Sigmoid colon (tissue), 7 donors: ENCODE results near the gene SLC17A6. TPM values are rescaled to one million over a fixed set of nuclear protein-coding genes. Genes with fewer than 3 reads are reported as not detected.
A peak's percentile ranks its signal among the peaks of the same experiment; 100 is the strongest.

Experiments
- DNase-seq: peaks from one replicate; pipeline ENCODE4 v3.0.0-alpha.2; 2019
- H3K27ac ChIP-seq, 4 donors: fragments of 200-600 bp; sonication (generic); one replicate each; pipeline ENCODE4 v1.5.1; 2016 to 2019; ENCODE audit warnings: mild to moderate bottlenecking in 1 of 4
- H3K27me3 ChIP-seq, 3 donors: fragments of 200-600 bp; sonication (generic); one replicate each; pipeline ENCODE4 v1.5.1; 2019; ENCODE audit warnings: mild to moderate bottlenecking in 1 of 3
- H3K36me3 ChIP-seq, 4 donors: fragments of 200-600 bp; sonication (generic); one replicate each; pipeline ENCODE4 v1.5.1; 2016 to 2019
- H3K4me1 ChIP-seq, 4 donors: fragments of 200-600 bp; sonication (generic); one replicate each; pipeline ENCODE4 v1.5.1; 2017 to 2019
- H3K4me3 ChIP-seq, 4 donors: fragments of 200-600 bp; sonication (generic); one replicate each; pipeline ENCODE4 v1.5.1; 2017 to 2019; ENCODE audit warnings: mild to moderate bottlenecking in 2 of 4, moderate library complexity in 1 of 4
- H3K9me3 ChIP-seq, 4 donors: fragments of 200-600 bp in 3 of 4; sonication (generic) in 3 of 4; one replicate each; pipeline versions ENCODE4 v1.5.1 to v1.6.1; 2013 to 2019
- CTCF ChIP-seq, 4 experiments: fragments of 450-650 bp in 3 of 4; fragments of 200-600 bp in 1 of 4; IDR thresholded peaks; one replicate each; pipeline ENCODE4 v1.5.1; 2016 to 2019; ENCODE audit warnings: antibody characterized with exemption in 4 of 4, mild to moderate bottlenecking in 3 of 4, moderate library complexity in 2 of 4
- EP300 ChIP-seq, 4 donors: sonication (generic); formaldehyde crosslinking; IDR thresholded peaks; one replicate each; pipeline ENCODE4 v1.6.1; 2017; ENCODE audit warnings: antibody characterized with exemption in 4 of 4
- POLR2A ChIP-seq, 2 donors: fragments of 450-650 bp; IDR thresholded peaks; one replicate each; pipeline ENCODE4 v1.6.1; 2016; ENCODE audit warnings: antibody characterized with exemption in 2 of 2, mild to moderate bottlenecking in 2 of 2, moderate library complexity in 2 of 2
- POLR2AphosphoS5 ChIP-seq, 4 donors: sonication (generic); formaldehyde crosslinking; IDR thresholded peaks; one replicate each; pipeline ENCODE4 v1.6.1; 2017; ENCODE audit warnings: antibody characterized with exemption in 4 of 4
- WGBS, 2 donors: extraction: QIAGEN DNeasy Blood & Tissue Kit; methylation state at CpG; one replicate each; pipeline ENCODE4 v1.1.7; 2013; 5-methylcytosine and 5-hydroxymethylcytosine counted together
- intact Hi-C: fragments of 100-400 bp; cut with DNase I; formaldehyde crosslinking; loops from one replicate; pipeline ENCODE4 v1.15.1; 2023
- polyA plus RNA-seq, 3 donors: library from polyadenylated mRNA; stranded (reverse); fragments of 200-250 nt; gene quantifications; one replicate each; pipeline ENCODE4 v1.2.3, GENCODE V29; 2013
- total RNA-seq, 4 donors: library from RNA; depleted of rRNA; stranded (reverse); fragments of >200 nt; gene quantifications; one replicate each; pipeline ENCODE4 v1.1.0, GENCODE V29; 2016
- donor health status: healthy with polysubstance abuse.
- donor health status: Bipolar disorder and iron deficiency.
- donor health status: healthy.

Gene SLC17A6
- total RNA-seq (not detected), polyA plus RNA-seq (not detected)

DNA sequence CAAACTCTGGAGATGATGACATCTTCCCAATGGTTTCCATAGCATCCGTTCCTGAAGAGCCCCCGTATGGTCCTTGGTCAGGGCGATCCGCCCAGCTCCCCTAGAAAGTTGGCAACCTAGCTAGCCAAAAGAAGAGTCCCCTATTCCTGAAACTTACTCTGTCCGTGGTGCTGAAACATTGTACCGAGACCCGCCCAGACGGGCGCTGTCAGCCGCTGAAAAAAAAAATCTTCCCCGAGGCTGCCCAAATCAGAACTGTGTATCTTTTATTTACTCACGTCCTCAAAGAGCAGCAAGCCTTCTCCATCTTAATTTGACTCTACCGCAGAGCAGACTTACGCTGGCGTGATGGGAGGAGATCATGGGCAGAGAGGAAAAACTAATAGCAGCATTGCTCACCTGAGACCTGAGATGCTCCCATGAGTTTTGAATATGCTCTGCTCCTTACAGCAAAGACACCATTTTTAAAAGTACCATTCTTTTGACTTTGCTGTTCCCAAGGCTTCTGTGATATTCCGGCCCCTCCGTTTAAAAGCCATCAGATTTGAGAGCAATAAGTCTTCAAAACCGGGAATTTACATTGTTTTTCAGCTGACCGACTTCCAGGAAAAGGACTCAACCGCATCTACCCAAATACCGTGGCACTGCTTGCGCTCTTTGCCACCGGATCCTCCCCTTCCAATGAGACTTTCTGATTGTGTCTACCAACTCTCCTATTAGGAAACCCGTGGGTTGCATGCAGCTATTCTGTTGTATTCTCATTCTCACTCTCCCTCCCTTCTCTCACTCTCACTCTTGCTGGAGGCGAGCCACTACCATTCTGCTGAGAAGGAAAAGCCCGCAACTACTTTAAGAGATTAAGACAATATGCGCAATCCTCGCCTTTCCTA is at the start of gene SLC17A6:
Gene SLC17A6 (plus strand): TSS at position 786 of the 890 bp plus-strand sequence. CDS start 153 bp downstream, outside the sequence.
- peaks cover 20 to 61% (median 53%) of the 10 kb centered on the region in 3 donors for H3K27me3 ChIP-seq

DNA sequence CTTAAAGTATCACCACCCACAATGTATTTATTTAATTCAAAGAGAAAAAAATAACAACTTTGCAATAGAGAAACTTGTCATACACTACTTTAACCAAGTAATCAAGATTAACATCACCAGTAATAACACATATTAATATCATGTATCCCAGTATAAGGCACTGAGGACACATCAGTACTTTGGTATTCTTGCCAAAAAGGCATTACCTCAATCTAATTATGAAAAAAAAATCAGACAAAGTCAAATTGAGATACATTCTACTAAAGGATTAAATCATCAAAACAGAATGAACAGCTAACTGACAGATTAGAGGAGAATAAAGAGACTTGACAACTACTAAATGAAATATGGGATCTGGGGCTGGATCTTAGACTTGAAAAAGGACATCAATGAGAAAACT is 35.8 kb upstream of the SLC17A6 start:
- Histone ChIP-seq H3K4me1 (no peaks in the 10 kb centered on the region), H3K36me3 (no peaks in the 10 kb centered on the region), H3K27ac (no peak overlapping the region), H3K4me3 (no peak overlapping the region), H3K27me3 (no peaks in the 10 kb centered on the region), H3K9me3 (no peaks in the 10 kb centered on the region)
- TF ChIP-seq POLR2AphosphoS5 (IDR thresholded peaks at IDR 0.05), result no peak
- TF ChIP-seq EP300 (IDR thresholded peaks at IDR 0.05), result no peak
- no peak for TF ChIP-seq POLR2A (IDR thresholded peaks at IDR 0.05)
- TF ChIP-seq CTCF (IDR thresholded peaks at IDR 0.05), result no peak
- DNase-seq, result no peak
- intact Hi-C loops, result loop anchor here (5.0 kb wide), 2 partner anchors 130 to 1655 kb away; no protein-coding TSS in a partner anchor

More for the DNA sequence above, at the start of gene SLC17A6:
- intact Hi-C loops, result no loop called here
- Histone ChIP-seq H3K9me3 (no peaks in the 10 kb centered on the region), H3K4me3 (no peak within 1 kb of the TSS), H3K36me3 (no peaks in the 10 kb centered on the region), H3K4me1 (no peaks in the 10 kb centered on the region), H3K27ac (no peak within 1 kb of the TSS)
- 4 to 12% methylated on average over 28 of the region's 28 CpGs for WGBS, 2 donors
- no peak for TF ChIP-seq CTCF (IDR thresholded peaks at IDR 0.05)
- no peak for DNase-seq

DNA sequence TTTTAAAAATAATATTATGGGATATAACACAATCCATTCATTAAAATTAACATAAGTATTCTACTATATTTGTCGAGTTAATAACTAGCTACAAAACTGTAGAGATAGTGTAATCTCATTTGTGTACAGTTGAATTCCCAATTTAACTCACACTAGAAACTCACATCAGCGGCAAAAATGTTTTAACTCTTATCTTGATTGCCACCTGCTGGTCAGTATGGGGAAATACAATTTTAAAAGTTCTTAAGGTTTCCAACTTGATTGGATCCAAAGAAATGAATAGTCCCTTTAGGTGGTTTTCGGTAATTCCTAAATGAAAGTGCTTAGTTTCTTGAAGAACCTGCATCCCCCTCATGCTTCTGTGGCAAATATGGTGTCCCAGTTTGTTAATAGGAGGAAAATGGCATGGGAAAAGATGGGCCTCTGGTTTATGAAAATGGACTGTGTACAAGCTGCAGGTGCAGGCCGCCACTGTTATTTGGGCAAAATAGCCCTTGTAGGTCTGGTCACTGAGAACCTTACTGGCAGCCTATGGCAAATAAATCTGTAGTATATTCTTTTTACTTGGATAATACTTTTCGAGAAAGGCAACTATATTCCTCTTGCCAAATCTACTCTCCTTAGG is 33.7 kb upstream of the SLC17A6 start:
- intact Hi-C loops, result loop anchor here (5.0 kb wide), 2 partner anchors 132 to 1657 kb away; no protein-coding TSS in a partner anchor
- DNase-seq, result no peak
- no peaks in the 10 kb centered on the region for H3K36me3 ChIP-seq
- H3K4me3 ChIP-seq, result no peak overlapping the region
- no peaks in the 10 kb centered on the region for H3K27me3 ChIP-seq
- H3K27ac ChIP-seq, result no peak overlapping the region
- H3K4me1 ChIP-seq, result no peaks in the 10 kb centered on the region
- WGBS, 2 donors, result 40 to 46% methylated on average over 5 of the region's 5 CpGs
- TF ChIP-seq POLR2A (IDR thresholded peaks at IDR 0.05) (no peak), CTCF (IDR thresholded peaks at IDR 0.05) (peak in 3 of 4 experiments; percentile 35 to 75 (median 40)), POLR2AphosphoS5 (IDR thresholded peaks at IDR 0.05) (no peak)
- no peaks in the 10 kb centered on the region for H3K9me3 ChIP-seq

GRCh38 chr11:22317656-22318055 is 20.5 kb upstream of the SLC17A6 start:
- 90 to 92% methylated on average over 15 of the region's 15 CpGs for WGBS, 2 donors
- no peaks in the 10 kb centered on the region for H3K9me3 ChIP-seq
- H3K4me1 ChIP-seq, result no peaks in the 10 kb centered on the region
- no peak for TF ChIP-seq POLR2A (IDR thresholded peaks at IDR 0.05)
- TF ChIP-seq EP300 (IDR thresholded peaks at IDR 0.05), result no peak
- no peak for TF ChIP-seq CTCF (IDR thresholded peaks at IDR 0.05)
- TF ChIP-seq POLR2AphosphoS5 (IDR thresholded peaks at IDR 0.05), result no peak
- no peak overlapping the region for H3K4me3 ChIP-seq
- no peak overlapping the region for H3K27ac ChIP-seq
- DNase-seq, result no peak
- H3K27me3 ChIP-seq, result no peaks in the 10 kb centered on the region
- H3K36me3 ChIP-seq, result no peaks in the 10 kb centered on the region
- intact Hi-C loops, result no loop called here
